Left cardiac atrium (tissue), 4 donors: ENCODE data around the gene SCNN1A. TPM values are rescaled to one million over a fixed set of nuclear protein-coding genes. Genes with fewer than 3 reads are reported as not detected.

ENCODE experiments used
- ATAC-seq, 2 donors: fragments of 200-7000 bp; cut with Tn5 transposase; one replicate each; pipeline ENCODE4 v1.9.1; 2020; ENCODE audit warnings: mild to moderate bottlenecking in 2 of 2, moderate library complexity in 2 of 2
- DNase-seq: peaks from one replicate; pipeline ENCODE4 v3.0.0-alpha.2; 2020
- intact Hi-C, 2 donors: fragments of 100-400 bp; cut with DNase I; formaldehyde crosslinking; loops; one replicate each; pipeline versions ENCODE4 v1.14.1 to v1.15.1; 2022 to 2023
- long read RNA-seq: library from polyadenylated mRNA; unstranded; transcript quantifications from one replicate; pipeline ENCODE4 v2.0.0, GENCODE V29; 2021
- total RNA-seq, 2 donors: library from RNA; stranded (reverse); fragmentation: NEBNext Ultra II Directional; extraction: Animal tissue kit (Norgen Biotek cat#: 25700); gene quantifications; one replicate each; pipeline ENCODE4 v1.2.1, GENCODE V29; 2021
- donor health status: DM: no; HTN: yes; CAD: no.
- donor health status: DM: no; HTN: yes; CAD: no; lungs with severe emphysema.
- donor health status: DM: yes; HTN: yes; CAD: no.
- donor health status: Dilated cardiomyopathy.

Gene SCNN1A
- total RNA-seq, result 1 to 10 TPM in 1 of 2 donors, under 1 TPM in 1; 0.85 to 3.5 TPM
- long read RNA-seq, result 0 reads

GRCh38 chr12:6375269-6376078 lies at the start of gene SCNN1A:
Gene SCNN1A, minus strand, starts transcription at chr12:6375563. Its CDS starts 780 bp downstream, at chr12:6374783.
- ATAC-seq (no peak), DNase-seq (peak; percentile 14)
- intact Hi-C loops, result no loop called here

GRCh38 chr12:6424866-6425265 lies 49.5 kb upstream of the SCNN1A start:
- intact Hi-C loops, result loop anchor here (2.0 to 5.0 kb wide), 2 partner anchors 37 to 40 kb away; no protein-coding TSS in a partner anchor
- ATAC-seq, result no peak
- DNase-seq, result no peak

GRCh38 chr12:6424008-6424347 lies 48.6 kb upstream of the SCNN1A start:
- ATAC-seq (peak; percentile 29 to 48), DNase-seq (no peak)
- intact Hi-C loops, result loop anchor here (2.0 to 5.0 kb wide), 2 partner anchors 38 to 41 kb away; no protein-coding TSS in a partner anchor

GRCh38 chr12:6423267-6424007 lies 48.1 kb upstream of the SCNN1A start:
- intact Hi-C loops, result loop anchor here (2.0 to 5.0 kb wide), 2 partner anchors 39 to 41 kb away; no protein-coding TSS in a partner anchor
- peak; percentile 97 to 98 for ATAC-seq
- DNase-seq, result peak; percentile 90

- intact Hi-C loops, result loop anchor here in 1 of 2 donors (5.0 kb wide), 1 partner anchor 42 kb away; no protein-coding TSS in a partner anchor
- ATAC-seq (no peak), DNase-seq (no peak)
Observed at GRCh38 chr12:6420364-6420763, 45.0 kb upstream of the SCNN1A start.

DNA sequence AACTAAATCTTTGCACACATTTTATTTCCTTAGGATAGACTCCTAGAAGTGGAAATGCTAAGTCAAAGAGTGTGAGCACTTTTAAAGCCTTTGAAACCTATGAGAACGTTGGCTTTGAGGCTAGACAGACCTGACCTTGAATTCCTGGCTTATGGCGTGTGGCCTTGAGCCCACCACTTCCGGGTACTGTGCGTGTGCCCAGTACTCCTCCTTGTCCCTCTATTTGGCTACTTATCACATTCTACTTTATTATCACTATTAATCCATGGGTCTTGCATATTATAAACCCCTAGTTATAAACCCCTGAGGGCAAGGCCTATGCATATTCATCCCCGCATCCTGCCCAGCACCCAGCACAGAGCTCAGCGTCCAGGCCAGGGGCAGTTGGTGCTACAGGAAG lies 43.4 kb upstream of the SCNN1A start:
- ATAC-seq, result no peak

DNA sequence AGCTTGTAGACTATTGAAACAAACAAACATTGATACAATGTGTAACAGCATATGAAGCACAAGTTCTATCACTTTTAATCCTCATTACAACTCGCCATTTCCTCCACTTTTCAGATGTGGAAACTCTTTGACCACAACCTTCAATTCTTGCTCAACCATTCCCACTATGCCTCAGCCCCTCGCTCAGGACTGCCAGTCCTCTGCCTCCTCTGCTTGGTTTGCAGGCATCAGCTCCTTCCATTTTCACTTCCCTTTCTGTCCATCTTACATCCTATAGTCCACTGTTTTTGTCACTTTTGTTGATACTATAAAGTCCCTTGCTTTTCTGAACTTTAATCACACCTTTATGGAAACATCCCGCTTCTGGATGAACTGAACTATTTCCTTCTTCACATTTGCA lies 41.2 kb upstream of the SCNN1A start:
- intact Hi-C loops, result no loop called here
- no peak for DNase-seq

More for the DNA sequence above, 43.4 kb upstream of the SCNN1A start:
- DNase-seq, result no peak
- intact Hi-C loops, result no loop called here

GRCh38 chr12:6407236-6407954 lies 32.0 kb upstream of the SCNN1A start:
- intact Hi-C loops, result no loop called here
- DNase-seq, result no peak
- ATAC-seq, result no peak

More for the DNA sequence above, 41.2 kb upstream of the SCNN1A start:
- ATAC-seq, result peak in 1 of 2 donors; percentile 81

- intact Hi-C loops, result no loop called here
- ATAC-seq (no peak), DNase-seq (no peak)
Observed at GRCh38 chr12:6405963-6406362, 30.6 kb upstream of the SCNN1A start.

- ATAC-seq (no peak), DNase-seq (no peak)
- intact Hi-C loops, result no loop called here
Observed at GRCh38 chr12:6404390-6404789, 29.0 kb upstream of the SCNN1A start.

GRCh38 chr12:6399884-6400644 lies 24.7 kb upstream of the SCNN1A start:
- ATAC-seq (no peak), DNase-seq (no peak)
- intact Hi-C loops, result no loop called here

DNA sequence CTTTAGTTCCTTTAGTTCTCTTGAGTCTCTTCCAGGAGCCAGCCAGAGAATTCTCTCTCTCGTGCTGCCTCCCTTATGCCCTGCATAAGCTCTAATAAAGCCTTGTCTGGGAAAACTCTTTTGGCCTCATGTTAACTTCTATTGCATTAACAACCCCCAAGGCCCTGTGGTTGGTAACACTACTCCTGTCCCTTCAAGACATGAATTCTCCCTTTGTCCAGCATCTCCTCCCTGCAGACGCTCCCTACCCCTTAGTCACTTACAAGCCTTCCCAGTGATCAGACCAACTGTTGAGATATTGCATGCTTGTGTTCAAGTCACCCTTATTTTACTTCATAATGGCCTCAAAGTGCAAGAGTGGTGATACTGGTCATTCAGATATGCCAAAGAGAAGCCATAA lies 20.7 kb upstream of the SCNN1A start:
- ATAC-seq, result no peak
- intact Hi-C loops, result no loop called here
- no peak for DNase-seq

GRCh38 chr12:6394398-6394797 lies 19.0 kb upstream of the SCNN1A start:
- ATAC-seq, result peak in 1 of 2 donors; percentile 27
- DNase-seq, result no peak
- intact Hi-C loops, result no loop called here

- ATAC-seq, result no peak
Observed at GRCh38 chr12:6393109-6393508, 17.7 kb upstream of the SCNN1A start.

DNA sequence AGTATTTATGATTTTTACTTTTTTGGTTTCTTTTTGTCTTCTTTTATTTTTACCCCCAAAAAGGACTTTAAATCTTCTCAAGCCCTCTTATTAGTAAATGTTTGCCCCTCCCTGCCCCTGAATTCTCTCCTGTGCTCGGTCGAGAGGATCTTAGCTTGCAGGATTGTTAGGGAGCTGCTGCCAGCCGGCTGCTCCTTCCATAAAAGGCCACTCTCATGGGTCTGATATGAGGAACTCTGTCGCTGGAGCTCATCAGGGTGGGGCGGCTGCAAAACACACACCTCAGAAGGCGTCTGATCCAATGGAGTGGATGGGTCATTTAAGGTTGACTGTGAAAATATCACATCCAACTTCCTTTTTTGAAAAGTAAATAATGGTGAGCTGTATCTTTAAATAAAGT lies 17.1 kb upstream of the SCNN1A start:
- ATAC-seq, result peak; percentile 72 to 89
- intact Hi-C loops, result no loop called here
- peak; percentile 51 for DNase-seq

More at GRCh38 chr12:6393109-6393508, 17.7 kb upstream of the SCNN1A start:
- intact Hi-C loops, result no loop called here
- DNase-seq, result no peak

DNA sequence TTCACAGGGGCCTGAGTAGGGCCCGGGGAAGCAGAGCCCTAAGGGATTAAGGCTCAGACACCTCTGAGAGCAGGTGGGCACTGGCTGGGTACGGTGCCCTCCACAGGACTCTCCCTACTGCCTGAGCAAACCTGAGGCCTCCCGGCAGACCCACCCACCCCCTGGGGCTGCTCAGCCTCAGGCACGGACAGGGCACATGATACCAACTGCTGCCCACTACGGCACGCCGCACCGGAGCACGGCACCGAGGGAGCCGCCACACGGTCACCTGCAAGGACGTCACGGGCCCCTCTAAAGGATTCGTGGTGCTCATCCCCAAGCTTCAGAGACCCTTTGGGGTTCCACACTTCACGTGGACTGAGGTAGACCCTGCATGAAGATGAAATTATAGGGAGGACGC lies 15.7 kb upstream of the SCNN1A start:
- no peak for DNase-seq
- no peak for ATAC-seq
- intact Hi-C loops, result no loop called here

- intact Hi-C loops, result no loop called here
- no peak for DNase-seq
- no peak for ATAC-seq
Observed at GRCh38 chr12:6390084-6390799, 14.9 kb upstream of the SCNN1A start.

DNA sequence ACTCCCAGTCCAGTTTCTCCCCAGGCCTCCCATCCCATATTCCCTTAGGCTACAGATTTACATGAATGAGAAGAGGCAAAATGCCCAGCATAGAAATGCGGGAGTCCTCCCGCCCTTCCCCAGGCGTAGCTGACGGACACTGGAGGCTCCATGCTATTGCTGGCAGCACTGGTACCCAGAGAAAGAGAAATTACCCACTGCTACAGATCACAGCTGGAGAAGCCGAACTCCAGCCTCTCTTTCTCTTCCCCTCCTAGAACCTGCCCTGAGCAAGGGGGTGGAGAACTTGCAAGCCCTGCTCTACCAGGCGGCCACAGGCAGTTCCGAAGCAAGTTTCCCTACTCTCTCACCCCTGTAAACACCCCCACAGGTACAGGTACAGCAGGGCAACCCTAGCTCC lies 12.2 kb upstream of the SCNN1A start:
- ATAC-seq, result no peak
- intact Hi-C loops, result no loop called here
- no peak for DNase-seq
